H1 (cell line): ENCODE measurements around the gene TACSTD2. TPM values are rescaled to one million over a fixed set of nuclear protein-coding genes. Genes with fewer than 3 reads are reported as not detected.
A peak's percentile ranks its signal among the peaks of the same experiment; 100 is the strongest.

Experiments
- CTCF ChIA-PET: fragments of 300-600 bp; sonication (Branson Sonifier 250); formaldehyde crosslinking; loops from one replicate; lab custom pipeline; 2021; ENCODE audit not compliant: partially characterized antibody; lab: Charles Lee
- POLR2A ChIA-PET: fragments of 300-600 bp; sonication (Branson Sonifier 250); formaldehyde crosslinking; loops from one replicate; lab custom pipeline; 2021; ENCODE audit warnings: inconsistent platforms; ENCODE audit not compliant: partially characterized antibody; lab: Charles Lee
- DNase-seq, 2 experiments: peaks; one replicate each; pipeline versions ENCODE4 v3.0.0 to v3.0.0-alpha.2; 2010 to 2022; ENCODE audit warnings: low spot score in 2 of 2, low read depth in 1 of 2, mixed read lengths in 1 of 2
- FAIRE-seq: peaks from 2 replicates; lab custom pipeline; 2011; peaks lifted over from hg19 to GRCh38; lab: Jason Lieb, UNC
- H2AFZ ChIP-seq: 2 replicates; pipeline ENCODE4 v1.8.1; 2012; ENCODE audit warnings: low read length, inconsistent platforms
- H2AK5ac ChIP-seq: 2 replicates; pipeline ENCODE4 v1.6.1; 2013; ENCODE audit warnings: low read depth, low read length
- H2BK120ac ChIP-seq: replicated peaks from 2 replicates; pipeline ENCODE3; 2013; ENCODE audit warnings: low read depth, low read length, inconsistent platforms
- H2BK12ac ChIP-seq: 2 replicates; pipeline ENCODE4 v1.6.1; 2013; ENCODE audit warnings: low read depth, low read length
- H2BK15ac ChIP-seq: 2 replicates; pipeline ENCODE4 v1.6.1; 2013; ENCODE audit warnings: low read length
- H2BK20ac ChIP-seq: 2 replicates; pipeline ENCODE4 v1.6.1; 2013; ENCODE audit warnings: low read length
- H2BK5ac ChIP-seq: 2 replicates; pipeline ENCODE4 v1.6.1; 2013; ENCODE audit warnings: low read depth, low read length
- H3K14ac ChIP-seq: 2 replicates; pipeline ENCODE4 v1.6.1; 2013; ENCODE audit warnings: inconsistent platforms; ENCODE audit not compliant: insufficient read length
- H3K18ac ChIP-seq: 2 replicates; pipeline ENCODE4 v1.6.1; 2013; ENCODE audit warnings: low read length; ENCODE audit errors: extremely low read depth
- H3K23ac ChIP-seq: 2 replicates; pipeline ENCODE4 v1.6.1; 2013; ENCODE audit warnings: inconsistent platforms; ENCODE audit not compliant: insufficient read length
- H3K23me2 ChIP-seq: 2 replicates; pipeline ENCODE4 v1.6.1; 2013; ENCODE audit warnings: low read depth, low read length
- H3K27ac ChIP-seq: 2 replicates; pipeline ENCODE4 v1.6.1; 2011; ENCODE audit warnings: low read depth, low read length, inconsistent platforms
- H3K27me3 ChIP-seq, 4 experiments: replicated peaks in 1 of 4; 1 replicate in 1 of 4; 2 replicates in 3 of 4; pipeline versions ENCODE4 v1.6.1 to v1.8.1; 2011 to 2013; ENCODE audit warnings: low read length in 3 of 4, mild to moderate bottlenecking in 3 of 4, inconsistent platforms in 2 of 4, mixed read lengths in 2 of 4, moderate library complexity in 1 of 4; ENCODE audit not compliant: control insufficient read depth in 3 of 4, insufficient read depth in 3 of 4; ENCODE audit errors: extremely low read depth in 1 of 4
- H3K36me3 ChIP-seq, 4 experiments: 2 replicates each; pipeline versions ENCODE4 v1.6.1 to v1.8.1; 2011 to 2013; ENCODE audit warnings: mild to moderate bottlenecking in 4 of 4, low read length in 3 of 4, moderate library complexity in 2 of 4, control low read depth in 1 of 4, inconsistent platforms in 1 of 4; ENCODE audit not compliant: insufficient read depth in 4 of 4, control insufficient read depth in 2 of 4
- H3K4ac ChIP-seq: replicated peaks from 2 replicates; pipeline ENCODE3; 2013; ENCODE audit warnings: low read length, low read depth, mixed read lengths, inconsistent platforms; ENCODE audit not compliant: insufficient read length
- H3K4me1 ChIP-seq, 4 experiments: replicated peaks in 1 of 4; 1 replicate in 1 of 4; 2 replicates in 3 of 4; pipeline versions ENCODE4 v1.6.1 to v1.8.1; 2011 to 2013; ENCODE audit warnings: low read length in 3 of 4, inconsistent platforms in 2 of 4, mixed read lengths in 1 of 4; ENCODE audit not compliant: insufficient read depth in 4 of 4, control insufficient read depth in 3 of 4
- H3K4me2 ChIP-seq, 2 experiments: 2 replicates each; pipeline versions ENCODE4 v1.6.1 to v1.8.1; 2011 to 2013; ENCODE audit warnings: low read depth in 2 of 2, low read length in 2 of 2, control low read depth in 1 of 2, inconsistent platforms in 1 of 2, mild to moderate bottlenecking in 1 of 2; ENCODE audit not compliant: insufficient read depth in 1 of 2
- H3K4me3 ChIP-seq, 4 experiments: fragments of 200-600, 300-600 bp in 1 of 4; sonication (generic), shearing (Covaris generic), sonication (Bioruptor Twin) in 1 of 4; 2 replicates each; pipeline versions ENCODE4 v1.5.1 to v1.8.1; 2011 to 2016; ENCODE audit warnings: low read length in 4 of 4, low read depth in 3 of 4, control low read depth in 2 of 4, inconsistent platforms in 2 of 4, mild to moderate bottlenecking in 2 of 4, mixed read lengths in 1 of 4, moderate library complexity in 1 of 4; ENCODE audit not compliant: insufficient read depth in 2 of 4; ENCODE audit errors: extremely low read depth in 1 of 4
- H3K56ac ChIP-seq: replicated peaks from 2 replicates; pipeline ENCODE3; 2013; ENCODE audit warnings: low read depth, mild to moderate bottlenecking, mixed read lengths, low read length, inconsistent platforms; ENCODE audit not compliant: insufficient read length
- H3K79me1 ChIP-seq: 2 replicates; pipeline ENCODE4 v1.6.1; 2013; ENCODE audit warnings: low read depth, low read length, control low read depth
- H3K79me2 ChIP-seq, 2 experiments: 2 replicates each; pipeline versions ENCODE4 v1.6.1 to v1.8.1; 2012 to 2013; ENCODE audit warnings: low read length in 2 of 2, mild to moderate bottlenecking in 2 of 2, inconsistent platforms in 1 of 2; ENCODE audit not compliant: insufficient read depth in 2 of 2, control insufficient read depth in 1 of 2
- H3K9ac ChIP-seq, 4 experiments: replicated peaks in 1 of 4; 1 replicate in 1 of 4; 2 replicates in 3 of 4; pipeline versions ENCODE4 v1.6.1 to v1.8.1; 2011 to 2013; ENCODE audit warnings: low read depth in 3 of 4, low read length in 3 of 4, control low read depth in 2 of 4, mild to moderate bottlenecking in 2 of 4, moderate library complexity in 2 of 4, inconsistent platforms in 1 of 4; ENCODE audit errors: extremely low read depth in 1 of 4
- H3K9me3 ChIP-seq, 2 experiments: 2 replicates each; pipeline versions ENCODE4 v1.6.1 to v1.8.1; 2012 to 2013; ENCODE audit warnings: mild to moderate bottlenecking in 2 of 2, moderate library complexity in 2 of 2, control low read depth in 1 of 2, inconsistent platforms in 1 of 2, low read depth in 1 of 2, low read length in 1 of 2, mixed read lengths in 1 of 2; ENCODE audit not compliant: insufficient read depth in 2 of 2
- H4K20me1 ChIP-seq, 2 experiments: replicated peaks in 1 of 2; 2 replicates each; pipeline versions ENCODE3 to v1.8.1; 2011 to 2013; ENCODE audit warnings: inconsistent platforms in 2 of 2, low read length in 2 of 2, mild to moderate bottlenecking in 1 of 2; ENCODE audit not compliant: insufficient read depth in 2 of 2, control insufficient read depth in 1 of 2
- H4K5ac ChIP-seq: 2 replicates; pipeline ENCODE4 v1.6.1; 2013; ENCODE audit warnings: low read length, low read depth, mixed read lengths, inconsistent platforms; ENCODE audit not compliant: insufficient read length
- H4K8ac ChIP-seq: 2 replicates; pipeline ENCODE4 v1.8.0; 2013; ENCODE audit warnings: mild to moderate bottlenecking, moderate library complexity, low read length, inconsistent platforms; ENCODE audit not compliant: insufficient read depth; ENCODE audit errors: extremely low read depth
- H4K91ac ChIP-seq: replicated peaks from 2 replicates; pipeline ENCODE3; 2013; ENCODE audit warnings: low read length, mixed read lengths, inconsistent platforms; ENCODE audit not compliant: insufficient read length
- BACH1 ChIP-seq: IDR thresholded peaks from 2 replicates; pipeline ENCODE4 v1.6.1; 2012; ENCODE audit warnings: low read length, improper control_type of control experiment
- BCL11A ChIP-seq, 2 experiments: IDR thresholded peaks; one replicate each; pipeline ENCODE4 v1.6.1; 2011; ENCODE audit warnings: low read depth in 2 of 2, low read length in 2 of 2, mild to moderate bottlenecking in 2 of 2
- KDM4A ChIP-seq: IDR thresholded peaks from one replicate; pipeline ENCODE4 v1.7.1; 2012; ENCODE audit warnings: low read depth, mild to moderate bottlenecking, moderate library complexity, low read length, inconsistent platforms; ENCODE audit not compliant: severe bottlenecking
- POLR2A ChIP-seq, 2 experiments: IDR thresholded peaks; 1 replicate in 1 of 2; 2 replicates in 1 of 2; pipeline ENCODE4 v1.6.1; 2011; ENCODE audit warnings: low read depth in 2 of 2, low read length in 2 of 2, mild to moderate bottlenecking in 2 of 2; ENCODE audit errors: control extremely low read depth in 1 of 2
- RBBP5 ChIP-seq: IDR thresholded peaks from 2 replicates; pipeline ENCODE4 v1.7.1; 2012; ENCODE audit warnings: low read depth, mild to moderate bottlenecking, inconsistent platforms, low read length, moderate library complexity, borderline replicate concordance
- SUZ12 ChIP-seq: fragments of 200-600 bp; sonication (generic); IDR thresholded peaks from 2 replicates; pipeline ENCODE4 v1.6.1; 2012; ENCODE audit warnings: mild to moderate bottlenecking, inconsistent platforms, low read length, moderate library complexity, mixed read lengths
- TAF1 ChIP-seq: IDR thresholded peaks from 2 replicates; pipeline ENCODE4 v1.6.1; 2011; ENCODE audit warnings: mild to moderate bottlenecking, low read depth, low read length
- WGBS, 2 experiments: shearing (Covaris generic) in 1 of 2; methylation state at CpG; one replicate each; pipeline versions ENCODE4 v1.1.6 to v1.1.7; 2013 to 2015; ENCODE audit warnings: low lambda C conversion rate in 2 of 2, mixed read lengths in 2 of 2, inconsistent platforms in 1 of 2, low coverage in 1 of 2, missing lambda C conversion rate in 1 of 2; ENCODE audit not compliant: insufficient replicate concordance in 2 of 2, insufficient coverage in 1 of 2, insufficient read length in 1 of 2; ENCODE audit errors: extremely low coverage in 1 of 2, missing lambda C conversion rate in 1 of 2; 5-methylcytosine and 5-hydroxymethylcytosine counted together
- long read RNA-seq, 2 experiments: library from RNA in 1 of 2; library from capped mRNA in 1 of 2; stranded (forward); transcript quantifications; one replicate each; pipeline ENCODE4 v2.0.0, GENCODE V29; 2021; ENCODE audit warnings: inconsistent platforms in 1 of 2
- polyA minus RNA-seq, 3 experiments: library from RNA; depleted of rRNA, polyadenylated mRNA; stranded (reverse); fragments of >200 nt; gene quantifications; 1 replicate in 2 of 3; 2 replicates in 1 of 3; pipeline ENCODE4 v1.2.3, GENCODE V29; 2011
- polyA plus RNA-seq, 7 experiments: library from polyadenylated mRNA; depleted of rRNA in 3 of 7; stranded (reverse) in 5 of 7; unstranded in 2 of 7; fragments of >200 nt in 5 of 7; fragments of 200-250 nt in 2 of 7; gene quantifications; 1 replicate in 5 of 7; 2 replicates in 1 of 7; 4 replicates in 1 of 7; pipeline versions ENCODE4 v1.2.1 to v1.2.3, GENCODE V29; 2011 to 2013; ENCODE audit warnings: missing spikeins in 2 of 7, mixed read lengths in 2 of 7
- total RNA-seq: library from RNA; stranded (reverse); fragmentation: NEBNext Ultra II Directional; extraction: Animal tissue kit (Norgen Biotek cat#: 25700); gene quantifications from 2 replicates; pipeline ENCODE4 v1.2.1, GENCODE V29; 2021

TACSTD2 gene
- 0.76 and 0.88 TPM in 2 replicates for total RNA-seq
- polyA plus RNA-seq (2011; rRNA removed): 0.85 and 1.3 TPM in 2 replicates
- 0.97 TPM for polyA plus RNA-seq (2011; cell fraction: cytosol; rRNA removed)
- polyA plus RNA-seq (2011; cell fraction: nucleus; rRNA removed): 0.60 TPM
- polyA plus RNA-seq (2012, experiment 1 of 2): 0.29 to 0.68 TPM (median 0.57 TPM) in 4 replicates
- 0.49 TPM for polyA plus RNA-seq (2012, experiment 2 of 2)
- polyA plus RNA-seq (2013, experiment 1 of 2): 1.4 TPM
- 1.4 TPM for polyA plus RNA-seq (2013, experiment 2 of 2)
- 0.15 and 0.38 TPM in 2 replicates for polyA minus RNA-seq (2011; rRNA and poly(A)+ RNA removed)
- polyA minus RNA-seq (2011; cell fraction: cytosol; rRNA and poly(A)+ RNA removed): 0.59 TPM
- 1.2 TPM for polyA minus RNA-seq (2011; cell fraction: nucleus; rRNA and poly(A)+ RNA removed)
- long read RNA-seq, experiment 1, partial matches to known transcripts: 0 of 1 reads
- long read RNA-seq, experiment 1, other reads (novel, unspliced or antisense): 0 of 1 reads
- long read RNA-seq, experiment 2, partial matches to known transcripts: 0 of 1 reads
- long read RNA-seq, experiment 2, other reads (novel, unspliced or antisense): 0 of 1 reads

GRCh38 chr1:58576727-58577653 is at the start of gene TACSTD2:
TSS of gene TACSTD2 (minus strand) at chr1:58577252. CDS start at chr1:58577156, 96 bp downstream.
- Histone ChIP-seq H3K27ac (no peak within 1 kb of the TSS), H4K20me1 (no peaks in the 10 kb centered on the region), H3K18ac (peak within 1 kb of the TSS; percentile 32; the same call in 1 of the 2 replicates), H3K79me1 (no peaks in the 10 kb centered on the region), H2AK5ac (no peak within 1 kb of the TSS; the same call in 1 of the 2 replicates), H3K4me2 (peak within 1 kb of the TSS; percentile 51 to 59), H3K4me3 (peak within 1 kb of the TSS; percentile 3 to 56 (median 14); a peak in 7 of 8 replicates), H4K8ac (peak within 1 kb of the TSS; percentile 95), H2BK5ac (no peak within 1 kb of the TSS), H3K4me1 (peaks cover 0 to 5% (median 1%) of the 10 kb centered on the region in 4 experiments; a peak in 3 of 7 replicates), H3K36me3 (peaks cover 0 to 6% (median 0%) of the 10 kb centered on the region in 4 experiments; a peak in 1 of 8 replicates), H3K27me3 (peaks cover 10 to 33% (median 25%) of the 10 kb centered on the region in 4 experiments), H3K9me3 (peaks cover 0 to 8% of the 10 kb centered on the region in 2 experiments; a peak in 2 of 4 replicates), H3K4ac (no peak within 1 kb of the TSS), H2BK12ac (peak within 1 kb of the TSS; percentile 94), H3K9ac (peak within 1 kb of the TSS in 2 of 4 experiments; percentile 10 to 69; a peak in 3 of 7 replicates), H2BK20ac (no peak within 1 kb of the TSS), H2AFZ (peak within 1 kb of the TSS; percentile 47; the same call in 1 of the 2 replicates), H3K14ac (no peak within 1 kb of the TSS), H3K56ac (no peak within 1 kb of the TSS), H4K91ac (peak within 1 kb of the TSS; percentile 75), H4K5ac (peak within 1 kb of the TSS; percentile 38), H2BK120ac (no peak within 1 kb of the TSS), H3K79me2 (no peaks in the 10 kb centered on the region), H3K23me2 (peaks cover 4% of the 10 kb centered on the region; the same call in 1 of the 2 replicates), H2BK15ac (peak within 1 kb of the TSS; percentile 90; the same call in 1 of the 2 replicates), H3K23ac (no peak within 1 kb of the TSS)
- FAIRE-seq (no peak), DNase-seq (peak; percentile 56 to 83)
- POLR2A ChIA-PET: interaction anchor here (0.6 to 1.7 kb wide), 8 partner anchors 9 to 1065 kb away, joined by 3 to 6 read pairs (median 4); no protein-coding TSS in a partner anchor
- 17% methylated on average over 68 of the region's 107 CpGs; no CpG with 5 or more reads in 1 of the 2 experiments for WGBS, 2 experiments
- CTCF ChIA-PET: interaction anchor here (0.6 to 1.5 kb wide), 2 partner anchors 14 to 373 kb away, joined by 4 read pairs; no protein-coding TSS in a partner anchor
- TF ChIP-seq SUZ12 (peak; percentile 58; the same call in 1 of the 2 replicates), BCL11A (IDR thresholded peaks at IDR 0.05; ENCODE audit: low read depth in 2 of 2, low read length in 2 of 2) (no peak), RBBP5 (peak; percentile 76; the same call in 1 of the 2 replicates), KDM4A (peak; percentile 97), BACH1 (0 out of 2 replicates have a peak, but pooled peaks have one; percentile 13), TAF1 (peak; percentile 67), POLR2A (IDR thresholded peaks at IDR 0.05; ENCODE audit: control extremely low read depth in 1 of 2, low read depth in 2 of 2, low read length in 2 of 2) (peak in 1 of 2 experiments; percentile 76; a peak in 2 of 3 replicates)
